IMR-90 (cell line): ENCODE results near the gene EME2. TPM values are rescaled to one million over a fixed set of nuclear protein-coding genes. Genes with fewer than 3 reads are reported as not detected.
A peak's percentile ranks its signal among the peaks of the same experiment; 100 is the strongest.

Source experiments
- ATAC-seq: fragments of 200-7000 bp; cut with Tn5 transposase; 2 replicates; pipeline ENCODE4 v1.9.1; 2020; ENCODE audit warnings: low read depth, mild to moderate bottlenecking, moderate library complexity
- BruUV-seq: library from RNA; stranded (reverse); fragments of 400-500 nt; replicated peaks from 2 replicates; lab custom pipeline; 2021; lab: Mats Ljungman, UMichigan
- CTCF ChIA-PET: fragments of 300-600 bp; formaldehyde crosslinking; extraction: SDS; loops from one replicate; lab custom pipeline; 2021; ENCODE audit warnings: antibody characterized with exemption; lab: Yijun Ruan, JAX
- POLR2A ChIA-PET: fragments of 300-600 bp; sonication (Branson Sonifier 250); formaldehyde crosslinking; loops from one replicate; lab custom pipeline; 2022; ENCODE audit warnings: antibody characterized with exemption; ENCODE audit not compliant: unreplicated experiment; lab: Charles Lee
- DNase-seq: peaks from one replicate; pipeline ENCODE4 v3.0.0; 2013
- H2AFZ ChIP-seq: replicated peaks from 2 replicates; pipeline ENCODE3; 2013; ENCODE audit warnings: low read length, mild to moderate bottlenecking; ENCODE audit not compliant: poor library complexity
- H2AK5ac ChIP-seq: 2 replicates; pipeline ENCODE4 v1.6.1; 2013; ENCODE audit warnings: low read depth, low read length, inconsistent platforms
- H2AK9ac ChIP-seq: replicated peaks from 2 replicates; pipeline ENCODE3; 2013; ENCODE audit warnings: mild to moderate bottlenecking, low read depth, low read length, moderate library complexity; ENCODE audit not compliant: poor library complexity
- H2BK120ac ChIP-seq: 2 replicates; pipeline ENCODE4 v1.6.1; 2013; ENCODE audit warnings: low read depth, low read length, inconsistent platforms
- H2BK15ac ChIP-seq: 3 replicates; pipeline ENCODE4 v1.6.1; 2013; ENCODE audit warnings: low read depth, low read length, inconsistent platforms
- H2BK20ac ChIP-seq: 2 replicates; pipeline ENCODE4 v1.6.1; 2013; ENCODE audit warnings: low read depth, mild to moderate bottlenecking, inconsistent platforms, low read length, moderate library complexity
- H2BK5ac ChIP-seq: 2 replicates; pipeline ENCODE4 v1.6.1; 2013; ENCODE audit warnings: mild to moderate bottlenecking, low read depth, low read length, inconsistent platforms; ENCODE audit not compliant: poor library complexity, severe bottlenecking
- H3K14ac ChIP-seq: replicated peaks from 2 replicates; pipeline ENCODE4 v1.6.1; 2013; ENCODE audit warnings: low read depth, low read length, inconsistent platforms
- H3K18ac ChIP-seq: 2 replicates; pipeline ENCODE4 v1.6.1; 2013; ENCODE audit warnings: low read depth, low read length, control low read depth
- H3K23ac ChIP-seq: 2 replicates; pipeline ENCODE4 v1.6.1; 2013; ENCODE audit warnings: low read depth, low read length, inconsistent platforms
- H3K27ac ChIP-seq: 2 replicates; pipeline ENCODE4 v1.5.1; 2013; ENCODE audit warnings: mild to moderate bottlenecking, control low read depth, low read length; ENCODE audit not compliant: insufficient read depth
- H3K27me3 ChIP-seq: 2 replicates; pipeline ENCODE4 v1.6.1; 2013; ENCODE audit warnings: low read length; ENCODE audit not compliant: control insufficient read depth, insufficient read depth
- H3K36me3 ChIP-seq: 2 replicates; pipeline ENCODE4 v1.6.1; 2013; ENCODE audit warnings: low read length, mixed read lengths; ENCODE audit not compliant: control insufficient read depth, insufficient read depth
- H3K4ac ChIP-seq: 2 replicates; pipeline ENCODE4 v1.6.1; 2013; ENCODE audit warnings: low read depth, low read length, inconsistent platforms
- H3K4me1 ChIP-seq: 2 replicates; pipeline ENCODE4 v1.6.1; 2013; ENCODE audit warnings: low read length, mixed read lengths; ENCODE audit not compliant: control insufficient read depth, insufficient read depth
- H3K4me2 ChIP-seq: 2 replicates; pipeline ENCODE4 v1.6.1; 2013; ENCODE audit warnings: low read depth, mild to moderate bottlenecking, control low read depth, low read length, moderate library complexity
- H3K4me3 ChIP-seq: 2 replicates; pipeline ENCODE4 v1.5.1; 2013; ENCODE audit warnings: low read depth, mild to moderate bottlenecking, control low read depth, low read length, moderate library complexity; ENCODE audit not compliant: insufficient read depth
- H3K56ac ChIP-seq: 2 replicates; pipeline ENCODE4 v1.6.1; 2013; ENCODE audit warnings: low read length, inconsistent platforms; ENCODE audit not compliant: insufficient read depth; ENCODE audit errors: extremely low read depth
- H3K79me1 ChIP-seq, 2 experiments: 2 replicates each; pipeline ENCODE4 v1.6.1; 2013; ENCODE audit warnings: low read length in 2 of 2, inconsistent platforms in 1 of 2, low read depth in 1 of 2
- H3K9ac ChIP-seq: 2 replicates; pipeline ENCODE4 v1.6.1; 2013; ENCODE audit warnings: low read depth, low read length, control low read depth
- H3K9me1 ChIP-seq: 2 replicates; pipeline ENCODE4 v1.6.1; 2013; ENCODE audit warnings: low read length, inconsistent platforms; ENCODE audit not compliant: insufficient read depth
- H3K9me3 ChIP-seq: 2 replicates; pipeline ENCODE4 v1.6.1; 2013; ENCODE audit warnings: low read length; ENCODE audit not compliant: control insufficient read depth, insufficient read depth
- H4K20me1 ChIP-seq: 2 replicates; pipeline ENCODE4 v1.6.1; 2013; ENCODE audit warnings: low read length, inconsistent platforms; ENCODE audit not compliant: insufficient read depth
- H4K5ac ChIP-seq: 2 replicates; pipeline ENCODE4 v1.6.1; 2013; ENCODE audit warnings: mild to moderate bottlenecking, low read depth, low read length, control low read depth
- H4K8ac ChIP-seq, 2 experiments: 2 replicates each; pipeline ENCODE4 v1.6.1; 2013; ENCODE audit warnings: low read depth in 2 of 2, low read length in 2 of 2, control low read depth in 1 of 2, inconsistent platforms in 1 of 2
- H4K91ac ChIP-seq: 2 replicates; pipeline ENCODE4 v1.6.1; 2013; ENCODE audit warnings: low read depth, low read length, inconsistent platforms; ENCODE audit not compliant: insufficient read depth
- CEBPB ChIP-seq: IDR thresholded peaks from 2 replicates; pipeline ENCODE4 v1.6.1; 2012; ENCODE audit warnings: low read depth, low read length, improper control_type of control experiment
- CHD1 ChIP-seq: IDR thresholded peaks from 2 replicates; pipeline ENCODE4 v1.6.1; 2012; ENCODE audit warnings: low read depth, low read length, improper control_type of control experiment
- CTCF ChIP-seq: conservative IDR thresholded peaks from 2 replicates; pipeline ENCODE4 v1.5.1; 2012; ENCODE audit warnings: mild to moderate bottlenecking, low read depth, low read length, improper control_type of control experiment
- FOS ChIP-seq: fragments of 150-350 bp; IDR thresholded peaks from 2 replicates; pipeline ENCODE4 v1.6.1; 2016; ENCODE audit warnings: low read depth, low read length
- MAFK ChIP-seq: IDR thresholded peaks from 2 replicates; pipeline ENCODE4 v1.6.1; 2012; ENCODE audit warnings: low read depth, low read length, improper control_type of control experiment
- MAZ ChIP-seq: IDR thresholded peaks from 2 replicates; pipeline ENCODE4 v1.6.1; 2012; ENCODE audit warnings: low read depth, mild to moderate bottlenecking, low read length, improper control_type of control experiment, moderate library complexity, borderline replicate concordance
- MXI1 ChIP-seq: IDR thresholded peaks from 2 replicates; pipeline ENCODE4 v1.6.1; 2012; ENCODE audit warnings: low read depth, mild to moderate bottlenecking, low read length, moderate library complexity, borderline replicate concordance
- NFE2L2 ChIP-seq: fragments of 150-350 bp; IDR thresholded peaks from 2 replicates; pipeline ENCODE4 v1.6.1; 2016; ENCODE audit warnings: low read depth, mild to moderate bottlenecking, low read length
- POLR2A ChIP-seq: IDR thresholded peaks from 2 replicates; pipeline ENCODE4 v1.6.1; 2012; ENCODE audit warnings: mild to moderate bottlenecking, low read depth, low read length
- RAD21 ChIP-seq: IDR thresholded peaks from 2 replicates; pipeline ENCODE4 v1.6.1; 2012; ENCODE audit warnings: low read length, improper control_type of control experiment
- RCOR1 ChIP-seq: IDR thresholded peaks from 2 replicates; pipeline ENCODE4 v1.6.1; 2012; ENCODE audit warnings: mild to moderate bottlenecking, low read length, improper control_type of control experiment; ENCODE audit not compliant: insufficient replicate concordance
- RFX5 ChIP-seq: IDR thresholded peaks from 2 replicates; pipeline ENCODE4 v1.8.0; 2012; ENCODE audit warnings: low read depth, mild to moderate bottlenecking, low read length, moderate library complexity
- SMC3 ChIP-seq: fragments of 150-350 bp; IDR thresholded peaks from 2 replicates; pipeline ENCODE4 v1.6.1; 2016; ENCODE audit warnings: low read depth, mild to moderate bottlenecking, antibody characterized with exemption, low read length, moderate library complexity
- WGBS, 2 experiments: methylation state at CpG; one replicate each; pipeline versions ENCODE4 v1.1.5 to v1.1.7; 2013; ENCODE audit warnings: missing lambda C conversion rate in 2 of 2; ENCODE audit not compliant: insufficient read length in 1 of 2; ENCODE audit errors: extremely low coverage in 2 of 2; 5-methylcytosine and 5-hydroxymethylcytosine counted together
- dilution Hi-C: fragments of 300-500 bp; cut with HindIII; formaldehyde crosslinking; loops from one replicate; pipeline ENCODE4 v1.14.3; 2018; ENCODE audit warnings: low sequenced_read_pairs; ENCODE audit not compliant: unreplicated experiment
- in situ Hi-C: fragments of 300-500 bp; cut with MboI; formaldehyde crosslinking; loops from 3 replicates; pipeline ENCODE4 v1.14.3; 2019; ENCODE audit warnings: low sequenced_read_pairs, inconsistent platforms, mixed read lengths
- intact Hi-C: fragments of 100-400 bp; cut with micrococcal nuclease; formaldehyde crosslinking; loops from 2 replicates; pipeline ENCODE4 v1.10.0; 2022
- polyA plus RNA-seq, 3 experiments: library from polyadenylated mRNA; depleted of rRNA; stranded (reverse); fragments of >200 nt; gene quantifications; 2 replicates each; pipeline ENCODE4 v1.2.3, GENCODE V29; 2012; ENCODE audit warnings: low replicate concordance in 1 of 3
- total RNA-seq: library from RNA; depleted of rRNA; stranded (reverse); fragments of >200 nt; gene quantifications from 2 replicates; pipeline ENCODE4 v1.2.3, GENCODE V29; 2012
- TF ChIP-seq, protein P1 (sequence below): fragments of 150-350 bp; IDR thresholded peaks from 2 replicates; pipeline ENCODE4 v1.6.1; 2016; ENCODE audit warnings: low read depth, mild to moderate bottlenecking, low read length, moderate library complexity, borderline replicate concordance

The EME2 gene
- total and polyA plus RNA-seq, 2 of the 4 experiments (the other 2 are of a cell fraction) = 1.3 to 9.6 TPM

- dilution Hi-C loops (no loop called here), intact Hi-C loops (no loop called here), in situ Hi-C loops (no loop called here)
- Histone ChIP-seq H3K79me1 (peaks cover 15 to 41% of the 10 kb centered on the region in 2 experiments; a peak in 2 of 4 replicates), H3K9ac (no peak overlapping the region), H4K20me1 (peaks cover 13% of the 10 kb centered on the region; the same call in 1 of the 2 replicates), H3K4me2 (no peak overlapping the region), H3K27me3 (no peaks in the 10 kb centered on the region), H2BK5ac (no peak overlapping the region), H2BK120ac (no peak overlapping the region), H2BK15ac (no peak overlapping the region), H2BK20ac (no peak overlapping the region), H2AK9ac (no peak overlapping the region), H3K4me1 (peaks cover 2% of the 10 kb centered on the region; the same call in 1 of the 2 replicates), H3K9me3 (no peaks in the 10 kb centered on the region), H3K36me3 (peaks cover 61% of the 10 kb centered on the region), H3K9me1 (peaks cover 6% of the 10 kb centered on the region; the same call in 1 of the 2 replicates), H4K5ac (no peak overlapping the region), H4K8ac (no peak overlapping the region), H3K4me3 (no peak overlapping the region), H2AK5ac (no peak overlapping the region), H2AFZ (no peak overlapping the region), H3K23ac (no peak overlapping the region), H3K56ac (no peak overlapping the region), H4K91ac (no peak overlapping the region), H3K14ac (no peak overlapping the region), H3K4ac (no peak overlapping the region), H3K27ac (no peak overlapping the region), H3K18ac (no peak overlapping the region)
- no TSS peak for BruUV-seq
- ATAC-seq (peak; percentile 22; the same call in 1 of the 2 replicates), DNase-seq (peak; percentile 25)
- WGBS, 2 experiments = 90% methylated on average over 9 of the region's 29 CpGs; no CpG with 5 or more reads in 1 of the 2 experiments
- no peak for TF ChIP-seq CHD1
- no peak for TF ChIP-seq RCOR1
- TF ChIP-seq FOS = no peak
- no peak for TF ChIP-seq MXI1
- TF ChIP-seq SMC3 = no peak
- TF ChIP-seq NFE2L2 = no peak
- no peak for TF ChIP-seq MAFK
- TF ChIP-seq POLR2A = no peak
- TF ChIP-seq RAD21 = no peak
- no peak for TF ChIP-seq CTCF
- TF ChIP-seq, protein P1, sequence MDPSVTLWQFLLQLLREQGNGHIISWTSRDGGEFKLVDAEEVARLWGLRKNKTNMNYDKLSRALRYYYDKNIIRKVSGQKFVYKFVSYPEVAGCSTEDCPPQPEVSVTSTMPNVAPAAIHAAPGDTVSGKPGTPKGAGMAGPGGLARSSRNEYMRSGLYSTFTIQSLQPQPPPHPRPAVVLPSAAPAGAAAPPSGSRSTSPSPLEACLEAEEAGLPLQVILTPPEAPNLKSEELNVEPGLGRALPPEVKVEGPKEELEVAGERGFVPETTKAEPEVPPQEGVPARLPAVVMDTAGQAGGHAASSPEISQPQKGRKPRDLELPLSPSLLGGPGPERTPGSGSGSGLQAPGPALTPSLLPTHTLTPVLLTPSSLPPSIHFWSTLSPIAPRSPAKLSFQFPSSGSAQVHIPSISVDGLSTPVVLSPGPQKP = no peak
- TF ChIP-seq RFX5 = no peak
- TF ChIP-seq MAZ = no peak
- no peak for TF ChIP-seq CEBPB
- POLR2A ChIA-PET = no interaction called here
- CTCF ChIA-PET = no interaction called here
Measured at GRCh38 chr16:1749152-1750117, 23.2 kb upstream of the EME2 start.
